Mesenchymal stem cell (in vitro differentiated cells and primary cell): ENCODE measurements around the gene BMERB1.

Experiments used
- DNase-seq: peaks from one replicate; pipeline ENCODE4 v3.0.0-alpha.2; 2013
- H2AFZ ChIP-seq: one replicate; pipeline ENCODE4 v1.6.1; 2013; ENCODE audit warnings: low read depth, mild to moderate bottlenecking, control low read depth, inconsistent platforms, low read length, moderate library complexity
- H2AK5ac ChIP-seq: 2 replicates; pipeline ENCODE4 v1.6.1; 2013; ENCODE audit warnings: low read length, moderate library complexity, mild to moderate bottlenecking, inconsistent platforms; ENCODE audit not compliant: severe bottlenecking
- H2BK120ac ChIP-seq: one replicate; pipeline ENCODE4 v1.6.1; 2013; ENCODE audit warnings: low read depth, mild to moderate bottlenecking, inconsistent platforms, low read length, moderate library complexity
- H2BK12ac ChIP-seq, 2 experiments: one replicate each; pipeline ENCODE4 v1.6.1; 2013; ENCODE audit warnings: inconsistent platforms in 2 of 2, low read length in 2 of 2, mild to moderate bottlenecking in 2 of 2, moderate library complexity in 2 of 2, control low read depth in 1 of 2
- H2BK15ac ChIP-seq: one replicate; pipeline ENCODE4 v1.6.1; 2013; ENCODE audit warnings: mild to moderate bottlenecking, low read depth, inconsistent platforms; ENCODE audit not compliant: poor library complexity, severe bottlenecking
- H2BK5ac ChIP-seq: 2 replicates; pipeline ENCODE4 v1.6.1; 2013; ENCODE audit warnings: low read depth, mild to moderate bottlenecking, low read length, control low read depth, inconsistent platforms; ENCODE audit not compliant: poor library complexity, severe bottlenecking
- H3K14ac ChIP-seq, 2 experiments: one replicate each; pipeline ENCODE4 v1.6.1; 2013; ENCODE audit warnings: inconsistent platforms in 2 of 2, low read length in 2 of 2, control low read depth in 1 of 2, mild to moderate bottlenecking in 1 of 2, moderate library complexity in 1 of 2
- H3K18ac ChIP-seq, 2 experiments: one replicate each; pipeline ENCODE4 v1.6.1; 2013; ENCODE audit warnings: inconsistent platforms in 2 of 2, low read length in 2 of 2, control low read depth in 1 of 2, low read depth in 1 of 2, mild to moderate bottlenecking in 1 of 2
- H3K23ac ChIP-seq, 2 experiments: one replicate each; pipeline ENCODE4 v1.6.1; 2013; ENCODE audit warnings: inconsistent platforms in 2 of 2, low read length in 2 of 2, mild to moderate bottlenecking in 2 of 2, moderate library complexity in 2 of 2, control low read depth in 1 of 2
- H3K27ac ChIP-seq: 2 replicates; pipeline ENCODE4 v1.5.1; 2013; ENCODE audit warnings: mild to moderate bottlenecking, moderate library complexity, low read length, control low read depth, inconsistent platforms; ENCODE audit not compliant: poor library complexity, severe bottlenecking
- H3K27me3 ChIP-seq, 2 experiments: 2 replicates each; pipeline versions ENCODE4 v1.6.1 to v1.7.0; 2013; ENCODE audit warnings: low read length in 2 of 2, mild to moderate bottlenecking in 2 of 2, moderate library complexity in 2 of 2, control low read depth in 1 of 2, inconsistent platforms in 1 of 2; ENCODE audit not compliant: control insufficient read depth in 1 of 2, insufficient read depth in 1 of 2
- H3K36me3 ChIP-seq, 2 experiments: 2 replicates each; pipeline versions ENCODE4 v1.6.1 to v1.7.0; 2013; ENCODE audit warnings: low read length in 2 of 2, control low read depth in 1 of 2, inconsistent platforms in 1 of 2, low read depth in 1 of 2, mild to moderate bottlenecking in 1 of 2; ENCODE audit not compliant: insufficient read depth in 2 of 2, control insufficient read depth in 1 of 2
- H3K4ac ChIP-seq, 2 experiments: one replicate each; pipeline ENCODE4 v1.6.1; 2013; ENCODE audit warnings: inconsistent platforms in 2 of 2, low read length in 2 of 2, mild to moderate bottlenecking in 2 of 2, moderate library complexity in 2 of 2, control low read depth in 1 of 2, low read depth in 1 of 2
- H3K4me1 ChIP-seq: 2 replicates; pipeline ENCODE4 v1.6.1; 2013; ENCODE audit warnings: low read depth, low read length, control low read depth; ENCODE audit not compliant: control insufficient read depth, insufficient read depth
- H3K4me2 ChIP-seq: 2 replicates; pipeline ENCODE4 v1.6.1; 2013; ENCODE audit warnings: low read length, mild to moderate bottlenecking, inconsistent platforms; ENCODE audit not compliant: poor library complexity, severe bottlenecking
- H3K4me3 ChIP-seq, 2 experiments: 2 replicates each; pipeline versions ENCODE4 v1.5.1 to v1.7.0; 2013; ENCODE audit warnings: low read length in 2 of 2, mild to moderate bottlenecking in 2 of 2, control low read depth in 1 of 2, low read depth in 1 of 2; ENCODE audit not compliant: insufficient read depth in 1 of 2
- H3K79me1 ChIP-seq: replicated peaks from 2 replicates; pipeline ENCODE4 v1.6.1; 2013; ENCODE audit warnings: mild to moderate bottlenecking, control low read depth, low read length, inconsistent platforms; ENCODE audit not compliant: poor library complexity, severe bottlenecking
- H3K9ac ChIP-seq: 2 replicates; pipeline ENCODE4 v1.7.0; 2013; ENCODE audit warnings: mild to moderate bottlenecking, low read length, moderate library complexity
- H3K9me3 ChIP-seq: 2 replicates; pipeline ENCODE4 v1.7.0; 2013; ENCODE audit warnings: mild to moderate bottlenecking, low read length; ENCODE audit not compliant: control insufficient read depth
- H4K8ac ChIP-seq: one replicate; pipeline ENCODE4 v1.6.1; 2013; ENCODE audit warnings: inconsistent platforms, mild to moderate bottlenecking, low read length, moderate library complexity
- H4K91ac ChIP-seq: one replicate; pipeline ENCODE4 v1.6.1; 2013; ENCODE audit warnings: mild to moderate bottlenecking, low read length, inconsistent platforms
- whole genome bisulfite sequencing: methylation state at CpG from one replicate; pipeline ENCODE4 v1.1.7; 2013; ENCODE audit warnings: mixed read lengths; 5-methylcytosine and 5-hydroxymethylcytosine counted together

Gene BMERB1

DNA sequence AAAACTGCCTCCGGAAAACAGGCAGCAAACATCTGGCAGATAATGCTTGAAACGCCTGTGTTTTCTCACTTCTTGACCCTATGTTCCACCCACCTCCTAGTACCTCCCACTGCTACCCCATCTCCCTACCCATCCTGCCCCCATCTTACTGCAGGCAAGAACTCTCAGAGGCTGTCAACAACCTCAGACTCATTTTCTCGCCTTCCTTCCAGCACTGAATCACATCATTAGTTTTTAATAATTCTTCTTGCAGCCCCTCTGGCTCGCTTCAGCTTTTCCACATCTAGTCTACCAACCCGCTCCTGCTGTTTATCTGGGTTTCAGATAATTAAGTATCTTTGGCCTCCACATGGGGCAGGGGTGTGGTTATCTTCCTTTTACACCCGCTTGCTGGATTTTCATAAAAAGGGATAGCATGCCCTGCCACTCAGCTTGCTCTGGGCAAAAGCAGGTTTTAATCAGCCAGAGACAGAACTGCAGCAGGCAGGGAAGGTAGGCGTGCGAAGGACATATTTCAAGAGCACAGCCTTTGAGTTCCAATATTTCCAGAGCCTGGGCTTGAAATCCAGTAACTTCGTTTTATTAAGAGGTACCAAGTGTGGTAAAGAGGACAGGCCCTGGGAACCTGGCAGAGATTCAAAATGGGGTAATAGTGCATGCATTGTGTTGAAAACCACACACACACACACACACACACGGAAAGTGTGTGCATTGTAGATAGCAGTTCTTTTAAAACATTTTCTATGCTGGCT lies 87.5 kb downstream of the BMERB1 start:
- Histone ChIP-seq H3K4ac (no peak overlapping the region), H2AFZ (no peak overlapping the region), H3K9ac (peak overlapping the region; percentile 32), H3K14ac (no peak overlapping the region), H3K18ac (peak overlapping the region; percentile 16 to 87), H3K4me1 (peaks cover 13% of the 10 kb centered on the region), H4K91ac (no peak overlapping the region), H2AK5ac (no peak overlapping the region), H3K27me3 (no peaks in the 10 kb centered on the region), H3K23ac (no peak overlapping the region), H2BK5ac (no peak overlapping the region), H4K8ac (no peak overlapping the region), H3K79me1 (peaks cover 29% of the 10 kb centered on the region), H3K36me3 (peaks cover 5 to 62% of the 10 kb centered on the region in 2 experiments), H3K4me2 (no peak overlapping the region), H3K27ac (no peak overlapping the region), H3K9me3 (no peaks in the 10 kb centered on the region), H2BK120ac (no peak overlapping the region), H3K4me3 (no peak overlapping the region), H2BK12ac (peak overlapping the region; percentile 29 to 54), H2BK15ac (no peak overlapping the region)
- DNase-seq, result peak; percentile 43
- WGBS, result 58% methylated on average over 8 of the region's 10 CpGs

DNA sequence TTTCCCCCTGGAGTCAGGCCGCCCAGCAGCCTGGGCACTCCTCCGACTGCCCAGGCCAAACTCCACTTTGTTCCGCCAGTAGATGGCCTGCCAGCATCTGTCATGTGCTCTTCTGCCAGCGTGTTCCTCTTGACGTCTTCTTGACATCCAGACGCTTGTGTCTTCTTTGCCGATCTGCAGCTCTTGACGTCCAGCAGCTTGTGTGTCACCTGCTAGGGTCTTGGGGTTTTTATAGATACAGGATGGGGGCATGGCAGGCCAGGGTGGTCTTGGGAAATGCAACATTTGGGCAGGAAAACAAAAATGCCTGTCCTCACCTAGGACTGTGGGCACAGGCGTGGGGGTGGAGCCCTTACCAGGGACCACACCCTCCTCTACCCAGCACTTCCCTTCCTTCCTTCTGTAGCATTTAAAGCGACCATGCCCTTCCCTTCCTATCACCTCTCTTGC lies 88.7 kb downstream of the BMERB1 start:
- H2AFZ ChIP-seq, result no peak overlapping the region
- no peak overlapping the region for H3K18ac ChIP-seq
- H3K4me3 ChIP-seq, result no peak overlapping the region
- no peaks in the 10 kb centered on the region for H3K9me3 ChIP-seq
- H3K4me1 ChIP-seq, result peaks cover 9% of the 10 kb centered on the region
- no peak overlapping the region for H3K9ac ChIP-seq
- 94% methylated on average over 9 of the region's 10 CpGs for WGBS
- no peak overlapping the region for H2AK5ac ChIP-seq
- H2BK15ac ChIP-seq, result no peak overlapping the region
- H3K36me3 ChIP-seq, result peaks cover 5 to 70% of the 10 kb centered on the region in 2 experiments
- H2BK12ac ChIP-seq, result no peak overlapping the region
- H3K4me2 ChIP-seq, result no peak overlapping the region
- H2BK5ac ChIP-seq, result no peak overlapping the region
- no peak overlapping the region for H3K27ac ChIP-seq
- H3K14ac ChIP-seq, result no peak overlapping the region
- H4K8ac ChIP-seq, result no peak overlapping the region
- H3K27me3 ChIP-seq, result no peaks in the 10 kb centered on the region
- no peak overlapping the region for H4K91ac ChIP-seq
- no peak for DNase-seq
- H3K4ac ChIP-seq, result no peak overlapping the region
- no peak overlapping the region for H3K23ac ChIP-seq
- H2BK120ac ChIP-seq, result no peak overlapping the region
- peaks cover 30% of the 10 kb centered on the region for H3K79me1 ChIP-seq

DNA sequence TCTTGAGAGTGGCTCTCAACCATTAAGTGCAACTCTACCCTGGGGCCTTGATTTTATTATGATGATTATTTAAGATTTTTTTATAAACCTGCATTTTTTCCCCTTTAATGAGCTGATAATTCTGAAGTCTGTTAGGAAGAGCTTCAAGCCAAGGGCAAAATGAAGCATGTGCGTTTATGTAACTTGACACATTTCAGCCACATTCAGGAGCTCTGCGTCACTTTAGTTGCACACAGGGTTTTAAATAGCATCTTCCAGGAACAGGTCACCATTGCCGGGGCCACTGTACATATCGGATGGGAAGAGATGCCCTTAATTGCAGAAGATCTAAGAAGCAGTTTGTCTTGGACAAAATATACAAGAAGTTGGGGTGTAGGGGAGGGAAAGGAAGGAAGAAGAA lies 89.6 kb downstream of the BMERB1 start:
- no peak overlapping the region for H3K4ac ChIP-seq
- no peaks in the 10 kb centered on the region for H3K27me3 ChIP-seq
- H3K18ac ChIP-seq, result no peak overlapping the region
- no peak for DNase-seq
- WGBS, result 96% methylated on average over 4 of the region's 4 CpGs
- peaks cover 5% of the 10 kb centered on the region for H3K4me1 ChIP-seq
- no peak overlapping the region for H2AFZ ChIP-seq
- no peak overlapping the region for H4K91ac ChIP-seq
- H3K9me3 ChIP-seq, result no peaks in the 10 kb centered on the region
- H2BK12ac ChIP-seq, result no peak overlapping the region
- H3K14ac ChIP-seq, result no peak overlapping the region
- no peak overlapping the region for H2AK5ac ChIP-seq
- H2BK15ac ChIP-seq, result no peak overlapping the region
- H3K4me2 ChIP-seq, result no peak overlapping the region
- peaks cover 33% of the 10 kb centered on the region for H3K79me1 ChIP-seq
- H2BK5ac ChIP-seq, result no peak overlapping the region
- H4K8ac ChIP-seq, result no peak overlapping the region
- no peak overlapping the region for H3K27ac ChIP-seq
- peaks cover 5 to 75% of the 10 kb centered on the region in 2 experiments for H3K36me3 ChIP-seq
- no peak overlapping the region for H2BK120ac ChIP-seq
- H3K4me3 ChIP-seq, result no peak overlapping the region
- no peak overlapping the region for H3K23ac ChIP-seq
- no peak overlapping the region for H3K9ac ChIP-seq

DNA sequence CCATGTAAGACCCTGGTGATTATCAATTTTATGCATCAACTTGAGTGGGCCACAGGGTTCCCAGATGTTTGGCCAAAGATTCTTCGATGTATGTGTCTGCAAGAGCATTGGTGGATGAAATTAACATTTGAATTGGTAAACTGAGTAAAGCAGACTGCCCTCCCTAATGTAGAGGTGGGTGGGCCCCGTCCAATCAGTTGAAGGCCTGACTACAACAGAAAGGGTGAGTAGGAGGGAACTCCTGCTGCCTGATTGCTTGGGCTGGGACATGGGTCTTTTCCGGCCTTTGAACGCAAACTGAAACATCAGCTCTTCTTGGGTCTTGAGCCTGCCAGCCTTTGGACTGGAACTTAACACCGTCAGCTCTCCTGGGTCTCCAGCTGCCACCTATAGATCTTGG lies 90.6 kb downstream of the BMERB1 start:
- no peak overlapping the region for H2BK5ac ChIP-seq
- no peaks in the 10 kb centered on the region for H3K27me3 ChIP-seq
- no peaks in the 10 kb centered on the region for H3K9me3 ChIP-seq
- H3K4ac ChIP-seq, result no peak overlapping the region
- no peak overlapping the region for H3K4me2 ChIP-seq
- H2BK120ac ChIP-seq, result no peak overlapping the region
- H2BK15ac ChIP-seq, result no peak overlapping the region
- H2AFZ ChIP-seq, result no peak overlapping the region
- 96% methylated on average over 5 of the region's 5 CpGs for WGBS
- H3K4me3 ChIP-seq, result no peak overlapping the region
- no peak overlapping the region for H3K27ac ChIP-seq
- H3K9ac ChIP-seq, result no peak overlapping the region
- no peak overlapping the region for H3K14ac ChIP-seq
- H2BK12ac ChIP-seq, result no peak overlapping the region
- no peak overlapping the region for H4K8ac ChIP-seq
- H3K36me3 ChIP-seq, result peaks cover 5 to 74% of the 10 kb centered on the region in 2 experiments
- H3K79me1 ChIP-seq, result peaks cover 30% of the 10 kb centered on the region
- no peak overlapping the region for H2AK5ac ChIP-seq
- H3K18ac ChIP-seq, result no peak overlapping the region
- H3K23ac ChIP-seq, result peak overlapping the region in 1 of 2 experiments; percentile 54
- no peaks in the 10 kb centered on the region for H3K4me1 ChIP-seq
- DNase-seq, result no peak
- H4K91ac ChIP-seq, result no peak overlapping the region
